Adrenal gland (tissue), 12 donors: ENCODE measurements around the gene RGS17. TPM values are rescaled to one million over a fixed set of nuclear protein-coding genes. Genes with fewer than 3 reads are reported as not detected.

Experiments
- DNase-seq, 7 donors: peaks; one replicate each; pipeline ENCODE4 v3.0.0-alpha.2; 2019 to 2020
- H3K27ac ChIP-seq, 5 donors: fragments of 200-600 bp; sonication (generic) in 4 of 5; 1 replicate in 3 of 5; 2 replicates in 2 of 5; pipeline versions ENCODE4 v1.5.1 to v1.8.0; 2016 to 2020; ENCODE audit warnings: mild to moderate bottlenecking in 1 of 5
- H3K27me3 ChIP-seq: fragments of 200-600 bp; 2 replicates; pipeline ENCODE4 v1.8.0; 2021
- H3K36me3 ChIP-seq, 2 donors: fragments of 200-600 bp; replicated peaks in 1 of 2; 1 replicate in 1 of 2; 2 replicates in 1 of 2; pipeline versions ENCODE4 v1.5.1 to v1.8.0; 2018 to 2022
- H3K4me1 ChIP-seq, 2 donors: fragments of 200-600 bp; replicated peaks in 1 of 2; 1 replicate in 1 of 2; 2 replicates in 1 of 2; pipeline versions ENCODE4 v1.5.1 to v1.8.0; 2018 to 2021
- H3K4me3 ChIP-seq, 4 donors: fragments of 200-600 bp; sonication (generic) in 3 of 4; one replicate each; pipeline ENCODE4 v1.5.1; 2016 to 2018
- H3K9me3 ChIP-seq, 3 donors: fragments of 200-600 bp; sonication (generic) in 1 of 3; replicated peaks in 1 of 3; 1 replicate in 2 of 3; 2 replicates in 1 of 3; pipeline versions ENCODE4 v1.5.1 to v1.8.0; 2016 to 2021
- POLR2A ChIP-seq, 2 donors: fragments of 450-650 bp; IDR thresholded peaks; one replicate each; pipeline ENCODE4 v1.6.1; 2017; ENCODE audit warnings: antibody characterized with exemption in 2 of 2, mild to moderate bottlenecking in 2 of 2, moderate library complexity in 1 of 2
- WGBS, 4 donors: extraction: QIAGEN DNeasy Blood & Tissue Kit in 2 of 4; methylation state at CpG; one replicate each; pipeline versions ENCODE4 v1.1.5 to v1.1.7; 2013 to 2017; 5-methylcytosine and 5-hydroxymethylcytosine counted together
- intact Hi-C, 2 donors: fragments of 100-400 bp; cut with DNase I; formaldehyde crosslinking; loops; one replicate each; pipeline versions ENCODE4 v1.14.1 to v1.15.0; 2022 to 2023
- polyA plus RNA-seq, 3 donors: library from polyadenylated mRNA; stranded (reverse); fragments of 200-250 nt in 2 of 3; fragments of 350-450 nt in 1 of 3; fragmentation: Illumina TruSeq in 1 of 3; extraction: RNeasy Lipid Tissue Mini Kit (QIAGEN cat#74804) in 1 of 3; gene quantifications; one replicate each; pipeline ENCODE4 v1.2.3, GENCODE V29; 2013 to 2014
- total RNA-seq, 9 donors: library from RNA; depleted of rRNA in 4 of 9; stranded (reverse); fragments of >200 nt in 4 of 9; fragments of 120-200 nt in 1 of 9; fragmentation: NEBNext Ultra II Directional in 1 of 9; extraction: Animal tissue kit (Norgen Biotek cat#: 25700) in 1 of 9; gene quantifications; one replicate each; pipeline versions ENCODE4 v1.1.0 to v1.2.4, GENCODE V29; 2013 to 2023
- TF ChIP-seq, protein P1 (sequence below), 6 experiments: fragments of 450-650 bp in 4 of 6; fragments of 200-600 bp in 2 of 6; sonication (generic) in 1 of 6; IDR thresholded peaks; 1 replicate in 5 of 6; 2 replicates in 1 of 6; pipeline versions ENCODE4 v1.5.1 to v1.8.0; 2016 to 2021; ENCODE audit warnings: antibody characterized with exemption in 6 of 6, mild to moderate bottlenecking in 2 of 6, moderate library complexity in 1 of 6
- donor health status: healthy with polysubstance abuse.
- donor health status: Bipolar disorder and iron deficiency.
- donor health status: DM: yes; HTN: yes; CAD: no.
- donor health status: DM: no; HTN: no; CAD: no.
- donor health status: DM: no; HTN: no; CAD: no.
- donor health status: DM: yes; HTN: yes; CAD: no.

RGS17 gene
- total and polyA plus RNA-seq, 12 donors: under 0.01 to 0.83 (median 0.16) TPM; not detected in 5

DNA sequence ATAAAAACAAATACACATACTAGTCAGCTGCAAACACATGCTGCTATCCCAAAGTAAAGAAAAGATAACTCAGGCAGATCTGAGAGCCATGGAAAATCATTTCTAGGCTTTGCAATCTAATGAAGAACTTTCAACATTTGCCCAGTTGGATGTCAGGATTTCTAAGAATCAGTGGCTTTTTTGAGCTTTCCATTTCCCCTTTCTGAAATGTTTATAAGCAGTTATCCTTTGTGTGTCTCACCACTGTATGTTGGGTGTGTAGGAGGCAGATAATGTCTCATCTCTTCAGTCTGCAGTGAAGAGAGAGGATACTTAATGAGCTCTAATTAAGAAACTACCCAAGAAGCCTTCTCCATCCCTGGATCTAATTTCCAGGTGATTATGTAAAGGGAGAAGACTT, 43.6 kb downstream of the RGS17 start:
- Histone ChIP-seq H3K36me3 (no peaks in the 10 kb centered on the region), H3K27ac (no peak overlapping the region), H3K9me3 (no peaks in the 10 kb centered on the region), H3K27me3 (no peaks in the 10 kb centered on the region), H3K4me3 (no peak overlapping the region), H3K4me1 (no peaks in the 10 kb centered on the region)
- TF ChIP-seq POLR2A (IDR thresholded peaks at IDR 0.05): no peak
- TF ChIP-seq, protein P1, sequence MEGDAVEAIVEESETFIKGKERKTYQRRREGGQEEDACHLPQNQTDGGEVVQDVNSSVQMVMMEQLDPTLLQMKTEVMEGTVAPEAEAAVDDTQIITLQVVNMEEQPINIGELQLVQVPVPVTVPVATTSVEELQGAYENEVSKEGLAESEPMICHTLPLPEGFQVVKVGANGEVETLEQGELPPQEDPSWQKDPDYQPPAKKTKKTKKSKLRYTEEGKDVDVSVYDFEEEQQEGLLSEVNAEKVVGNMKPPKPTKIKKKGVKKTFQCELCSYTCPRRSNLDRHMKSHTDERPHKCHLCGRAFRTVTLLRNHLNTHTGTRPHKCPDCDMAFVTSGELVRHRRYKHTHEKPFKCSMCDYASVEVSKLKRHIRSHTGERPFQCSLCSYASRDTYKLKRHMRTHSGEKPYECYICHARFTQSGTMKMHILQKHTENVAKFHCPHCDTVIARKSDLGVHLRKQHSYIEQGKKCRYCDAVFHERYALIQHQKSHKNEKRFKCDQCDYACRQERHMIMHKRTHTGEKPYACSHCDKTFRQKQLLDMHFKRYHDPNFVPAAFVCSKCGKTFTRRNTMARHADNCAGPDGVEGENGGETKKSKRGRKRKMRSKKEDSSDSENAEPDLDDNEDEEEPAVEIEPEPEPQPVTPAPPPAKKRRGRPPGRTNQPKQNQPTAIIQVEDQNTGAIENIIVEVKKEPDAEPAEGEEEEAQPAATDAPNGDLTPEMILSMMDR (IDR thresholded peaks at IDR 0.05): no peak
- intact Hi-C loops: no loop called here
- DNase-seq: no peak

DNA sequence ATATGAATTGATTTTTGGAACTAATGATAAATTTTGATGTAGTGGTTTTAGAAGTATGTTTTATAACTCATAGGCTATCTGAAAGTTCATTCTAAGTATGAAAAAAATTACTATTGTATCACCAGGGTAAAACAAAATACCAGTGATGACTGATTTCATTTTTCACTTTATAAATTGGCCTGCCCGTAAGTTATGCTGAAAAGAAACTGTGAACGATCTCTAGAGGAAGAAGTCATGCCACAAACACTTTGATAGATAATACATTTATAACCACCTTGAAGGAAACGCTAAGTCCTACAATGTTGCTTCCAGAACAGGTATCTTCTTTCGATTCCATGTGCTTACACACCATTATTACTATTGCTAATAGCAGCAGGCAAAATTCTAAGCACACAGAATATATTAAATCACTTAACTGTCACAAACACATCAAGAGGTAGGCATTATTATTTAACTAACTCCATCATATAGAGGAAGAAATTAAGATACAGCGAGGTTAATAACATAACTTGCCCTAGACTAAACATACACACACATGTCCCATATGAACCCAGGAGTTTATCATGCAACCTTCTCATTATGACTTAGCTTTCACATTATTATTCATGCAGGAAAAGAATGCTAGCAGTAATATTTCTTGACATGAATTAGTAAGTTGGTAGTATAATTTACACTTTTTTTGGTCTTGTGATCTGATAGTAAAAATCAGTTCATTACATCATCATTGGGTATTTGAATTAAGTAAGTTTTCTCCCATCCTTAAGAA, 44.7 kb downstream of the RGS17 start:
- Histone ChIP-seq H3K27ac (no peak overlapping the region), H3K27me3 (no peaks in the 10 kb centered on the region), H3K9me3 (no peaks in the 10 kb centered on the region), H3K4me1 (no peaks in the 10 kb centered on the region), H3K36me3 (no peaks in the 10 kb centered on the region), H3K4me3 (no peak overlapping the region)
- TF ChIP-seq POLR2A (IDR thresholded peaks at IDR 0.05): no peak
- TF ChIP-seq, protein P1 (IDR thresholded peaks at IDR 0.05): no peak
- 76 to 86% (median 79%) methylated on average over 5 of the region's 5 CpGs for WGBS, 4 donors
- intact Hi-C loops: no loop called here
- no peak for DNase-seq

DNA sequence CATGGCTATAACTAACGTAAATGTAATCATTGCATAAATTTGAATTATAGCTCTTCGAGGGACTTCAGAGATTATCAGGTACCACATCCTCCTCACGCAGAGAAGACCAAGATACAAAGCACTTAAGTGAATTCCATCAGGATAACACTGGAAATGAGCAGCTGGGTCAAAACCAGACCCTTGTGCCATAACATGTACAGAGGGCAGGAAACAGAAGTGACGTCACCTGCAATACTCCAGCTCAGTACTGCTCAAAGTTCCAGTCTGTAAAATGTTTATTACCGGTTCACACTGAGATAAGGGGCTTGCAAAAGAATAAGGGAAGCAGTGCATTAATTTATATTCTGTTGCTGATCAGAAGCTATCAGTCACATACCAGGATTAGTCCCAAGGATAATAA, 45.8 kb downstream of the RGS17 start:
- Histone ChIP-seq H3K36me3 (no peaks in the 10 kb centered on the region), H3K27me3 (no peaks in the 10 kb centered on the region), H3K4me3 (no peak overlapping the region), H3K4me1 (no peaks in the 10 kb centered on the region), H3K9me3 (no peaks in the 10 kb centered on the region), H3K27ac (no peak overlapping the region)
- intact Hi-C loops: no loop called here
- 63 to 66% (median 64%) methylated on average over 5 of the region's 5 CpGs for WGBS, 4 donors
- DNase-seq: no peak
- TF ChIP-seq, protein P1 (IDR thresholded peaks at IDR 0.05): no peak
- no peak for TF ChIP-seq POLR2A (IDR thresholded peaks at IDR 0.05)

GRCh38 chr6:153084393-153084792, 46.7 kb downstream of the RGS17 start:
- Histone ChIP-seq H3K9me3 (no peaks in the 10 kb centered on the region), H3K27me3 (no peaks in the 10 kb centered on the region), H3K4me1 (no peaks in the 10 kb centered on the region), H3K27ac (no peak overlapping the region), H3K36me3 (no peaks in the 10 kb centered on the region), H3K4me3 (no peak overlapping the region)
- intact Hi-C loops: no loop called here
- WGBS, 4 donors: 63 to 70% (median 64%) methylated on average over 3 of the region's 3 CpGs
- TF ChIP-seq POLR2A (IDR thresholded peaks at IDR 0.05): no peak
- TF ChIP-seq, protein P1 (IDR thresholded peaks at IDR 0.05): no peak
- no peak for DNase-seq
